HepG2 (cell line): ENCODE measurements around the gene CCDC201. TPM values are rescaled to one million over a fixed set of nuclear protein-coding genes. Genes with fewer than 3 reads are reported as not detected.

Experiments
- AKAP8 ChIP-seq: sonication (generic); formaldehyde crosslinking; IDR thresholded peaks from 2 replicates; pipeline ENCODE4 v1.5.1; 2020; ENCODE audit warnings: mild to moderate bottlenecking, missing genetic modification reagents
- BHLHE40 ChIP-seq: IDR thresholded peaks from 2 replicates; pipeline ENCODE4 v1.6.1; 2011; ENCODE audit warnings: low read length, improper control_type of control experiment
- CBX5 ChIP-seq: sonication (generic); formaldehyde crosslinking; IDR thresholded peaks from 2 replicates; pipeline ENCODE4 v1.4.0; 2020; ENCODE audit warnings: missing genetic modification reagents, borderline replicate concordance
- EP300 ChIP-seq, 3 experiments: sonication (generic) in 1 of 3; formaldehyde crosslinking in 1 of 3; IDR thresholded peaks; 2 replicates each; pipeline versions ENCODE4 v1.5.1 to v1.6.1; 2011 to 2020; ENCODE audit warnings: low read depth in 2 of 3, low read length in 2 of 3, borderline replicate concordance in 1 of 3, improper control_type of control experiment in 1 of 3, mild to moderate bottlenecking in 1 of 3, missing genetic modification reagents in 1 of 3, moderate library complexity in 1 of 3
- FOXC1 ChIP-seq: sonication (generic); formaldehyde crosslinking; IDR thresholded peaks from 2 replicates; pipeline ENCODE4 v1.8.0; 2022; ENCODE audit warnings: mild to moderate bottlenecking, missing genetic modification reagents, borderline replicate concordance
- JARID2 ChIP-seq: sonication (generic); formaldehyde crosslinking; IDR thresholded peaks from 2 replicates; pipeline ENCODE4 v1.8.1; 2023; ENCODE audit warnings: missing genetic modification reagents, inconsistent platforms; ENCODE audit not compliant: insufficient replicate concordance
- KAT8 ChIP-seq: IDR thresholded peaks from 2 replicates; pipeline ENCODE4 v1.6.1; 2016; ENCODE audit warnings: missing genetic modification reagents, missing compliant biosample characterization
- KDM2A ChIP-seq: sonication (generic); formaldehyde crosslinking; IDR thresholded peaks from 2 replicates; pipeline ENCODE4 v1.4.0; 2020; ENCODE audit warnings: low read depth, missing genetic modification reagents, borderline replicate concordance
- MED13 ChIP-seq: sonication (generic); formaldehyde crosslinking; IDR thresholded peaks from 2 replicates; pipeline ENCODE4 v1.5.0; 2020; ENCODE audit warnings: missing genetic modification reagents
- MEIS1 ChIP-seq: sonication (generic); formaldehyde crosslinking; IDR thresholded peaks from 2 replicates; pipeline ENCODE4 v1.9.0; 2021; ENCODE audit warnings: mild to moderate bottlenecking, missing genetic modification reagents, moderate library complexity, borderline replicate concordance
- MTF1 ChIP-seq: sonication (generic); formaldehyde crosslinking; IDR thresholded peaks from 2 replicates; pipeline ENCODE4 v1.5.0; 2020; ENCODE audit warnings: missing genetic modification reagents
- PAWR ChIP-seq: sonication (generic); formaldehyde crosslinking; IDR thresholded peaks from 2 replicates; pipeline ENCODE4 v1.4.0; 2020; ENCODE audit warnings: missing genetic modification reagents, mild to moderate bottlenecking, borderline replicate concordance
- PHF5A ChIP-seq: IDR thresholded peaks from one replicate; pipeline ENCODE4 v1.6.1; 2018; ENCODE audit warnings: low read depth, missing genetic modification reagents; ENCODE audit not compliant: unreplicated experiment
- RAD51 ChIP-seq: fragments of 450-650 bp; IDR thresholded peaks from 2 replicates; pipeline ENCODE4 v1.6.1; 2016; ENCODE audit warnings: borderline replicate concordance
- SIN3A ChIP-seq: IDR thresholded peaks from 2 replicates; pipeline ENCODE4 v1.6.1; 2011; ENCODE audit warnings: low read depth, mild to moderate bottlenecking, control low read depth, low read length, borderline replicate concordance
- SIX4 ChIP-seq: sonication (generic); formaldehyde crosslinking; IDR thresholded peaks from 2 replicates; pipeline ENCODE4 v1.4.0; 2020; ENCODE audit warnings: missing genetic modification reagents
- SRSF1 ChIP-seq: fragments of 200-400 bp; formaldehyde crosslinking; optimal IDR thresholded peaks from 2 replicates; pipeline ENCODE3; 2017; ENCODE audit warnings: mild to moderate bottlenecking, low read depth, low read length, moderate library complexity
- SRSF9 ChIP-seq: fragments of 200-400 bp; formaldehyde crosslinking; IDR thresholded peaks from 2 replicates; pipeline ENCODE4 v1.6.1; 2018; ENCODE audit warnings: borderline replicate concordance, mild to moderate bottlenecking, low read depth, low read length; ENCODE audit not compliant: insufficient read depth, poor library complexity, severe bottlenecking
- TAF1 ChIP-seq: sonication (generic); formaldehyde crosslinking; IDR thresholded peaks from 2 replicates; pipeline ENCODE4 v1.4.0; 2020; ENCODE audit warnings: missing genetic modification reagents
- THAP8 ChIP-seq: sonication (generic); formaldehyde crosslinking; IDR thresholded peaks from 2 replicates; pipeline ENCODE4 v1.5.1; 2020; ENCODE audit warnings: missing genetic modification reagents, mild to moderate bottlenecking, borderline replicate concordance
- ZBTB3 ChIP-seq: sonication (generic); formaldehyde crosslinking; IDR thresholded peaks from 2 replicates; pipeline ENCODE4 v1.4.0; 2020; ENCODE audit warnings: low read depth, mild to moderate bottlenecking, moderate library complexity, missing genetic modification reagents, borderline replicate concordance
- ZMYM4 ChIP-seq: sonication (generic); formaldehyde crosslinking; IDR thresholded peaks from 2 replicates; pipeline ENCODE4 v1.8.1; 2023; ENCODE audit warnings: mild to moderate bottlenecking, missing genetic modification reagents
- ZNF205 ChIP-seq: IDR thresholded peaks from 2 replicates; pipeline ENCODE4 v1.6.1; 2018; ENCODE audit warnings: missing biosample characterization, missing genetic modification reagents
- ZNF589 ChIP-seq: sonication (generic); formaldehyde crosslinking; conservative IDR thresholded peaks from 2 replicates; pipeline ENCODE4 v1.8.0; 2022; ENCODE audit warnings: mild to moderate bottlenecking, moderate library complexity, missing genetic modification reagents
- polyA plus RNA-seq, 8 experiments: library from polyadenylated mRNA; depleted of rRNA in 3 of 8; stranded (reverse) in 7 of 8; unstranded in 1 of 8; fragments of >200 nt; fragmentation: Illumina TruSeq in 4 of 8; extraction: Trizol in 4 of 8; gene quantifications; 2 replicates each; pipeline versions ENCODE4 v1.2.1 to v1.2.3, GENCODE V29; 2011 to 2016; ENCODE audit warnings: low read depth in 4 of 8, missing spikeins in 1 of 8, mixed read lengths in 1 of 8; ENCODE audit not compliant: insufficient read depth in 1 of 8
- total RNA-seq, 5 experiments: library from RNA; depleted of rRNA; stranded (reverse); fragments of >200 nt; fragmentation: Illumina TruSeq; extraction: Trizol; gene quantifications; 2 replicates each; pipeline ENCODE4 v1.2.3, GENCODE V29; 2016; ENCODE audit warnings: low read depth in 1 of 5
- TF ChIP-seq, protein P1 (sequence below): sonication (generic); formaldehyde crosslinking; conservative IDR thresholded peaks from 2 replicates; pipeline ENCODE4 v1.4.0; 2020; ENCODE audit warnings: missing genetic modification reagents
- TF ChIP-seq, protein P2 (sequence below): sonication (generic); formaldehyde crosslinking; IDR thresholded peaks from 2 replicates; pipeline ENCODE4 v1.9.0; 2021; ENCODE audit warnings: missing genetic modification reagents, mild to moderate bottlenecking, borderline replicate concordance

Gene CCDC201
- total and polyA plus RNA-seq, 2 of the 13 experiments (the other 11 are each of a cell fraction or from before 2014, with no cell fraction given): 0.92 TPM; not detected in 1

DNA sequence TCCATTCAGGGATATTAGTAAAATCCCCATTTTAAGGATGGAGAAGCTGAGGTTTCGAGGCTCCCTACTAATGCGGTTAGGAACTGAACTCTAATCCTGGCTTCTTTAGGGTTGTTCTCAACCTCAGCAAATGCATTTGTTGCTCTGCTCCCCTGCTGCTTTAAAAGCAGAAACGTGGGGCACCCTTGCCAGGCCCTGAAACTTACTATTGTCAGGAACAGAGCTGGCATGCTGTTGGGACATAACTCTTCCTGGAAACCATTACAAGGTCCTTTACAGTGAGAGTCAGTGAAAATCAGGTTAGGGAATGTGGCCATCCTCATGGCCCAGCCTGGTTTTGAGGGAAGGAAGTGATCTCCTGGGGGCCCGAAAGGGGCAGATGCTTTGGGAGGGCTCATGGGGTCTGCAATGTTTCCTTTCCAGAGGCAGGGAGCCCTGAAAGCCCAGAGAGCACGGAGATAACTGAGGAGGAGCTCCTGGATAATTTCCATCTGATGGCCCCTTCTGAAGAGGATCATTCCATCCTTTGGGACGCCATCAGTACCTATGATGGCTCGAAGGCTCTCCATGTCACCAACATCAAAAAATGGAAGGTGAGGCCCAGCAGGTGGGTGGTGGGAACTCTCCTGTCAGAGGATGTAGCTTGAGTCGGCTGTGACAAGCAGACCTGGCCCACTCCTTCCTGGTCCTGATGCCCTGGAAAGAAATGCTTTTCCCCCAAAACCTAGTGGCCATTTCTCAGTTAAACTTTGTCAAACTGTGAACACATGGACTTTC, 17.4 kb upstream of the CCDC201 start (continued):
- TF ChIP-seq MEIS1 (CRISPR knock-in tag): peak; percentile 25; the same call in 1 of the 2 replicates
- peak; percentile 60; the same call in 1 of the 2 replicates for TF ChIP-seq PAWR (CRISPR knock-in tag)
- no peak for TF ChIP-seq SIX4 (CRISPR knock-in tag)
- no peak for TF ChIP-seq MED13 (CRISPR knock-in tag)
- TF ChIP-seq ZMYM4 (CRISPR knock-in tag): no peak
- no peak for TF ChIP-seq CBX5 (CRISPR knock-in tag)
- TF ChIP-seq EP300 (IDR thresholded peaks at IDR 0.05; ENCODE audit: low read depth in 2 of 2, low read length in 2 of 2): no peak
- no peak for TF ChIP-seq EP300 (CRISPR knock-in tag; IDR thresholded peaks at IDR 0.05; ENCODE audit: borderline replicate concordance)
- peak; percentile 6 for TF ChIP-seq JARID2 (CRISPR knock-in tag)
- TF ChIP-seq, protein P1, sequence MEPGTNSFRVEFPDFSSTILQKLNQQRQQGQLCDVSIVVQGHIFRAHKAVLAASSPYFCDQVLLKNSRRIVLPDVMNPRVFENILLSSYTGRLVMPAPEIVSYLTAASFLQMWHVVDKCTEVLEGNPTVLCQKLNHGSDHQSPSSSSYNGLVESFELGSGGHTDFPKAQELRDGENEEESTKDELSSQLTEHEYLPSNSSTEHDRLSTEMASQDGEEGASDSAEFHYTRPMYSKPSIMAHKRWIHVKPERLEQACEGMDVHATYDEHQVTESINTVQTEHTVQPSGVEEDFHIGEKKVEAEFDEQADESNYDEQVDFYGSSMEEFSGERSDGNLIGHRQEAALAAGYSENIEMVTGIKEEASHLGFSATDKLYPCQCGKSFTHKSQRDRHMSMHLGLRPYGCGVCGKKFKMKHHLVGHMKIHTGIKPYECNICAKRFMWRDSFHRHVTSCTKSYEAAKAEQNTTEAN (CRISPR knock-in tag): no peak
- no peak for TF ChIP-seq SRSF9
- peak; percentile 67; the same call in 1 of the 2 replicates for TF ChIP-seq SIN3A
- TF ChIP-seq ZNF589 (CRISPR knock-in tag): peak; percentile 64
- no peak; the same call in 1 of the 2 replicates for TF ChIP-seq ZNF205 (CRISPR knock-in tag)
- TF ChIP-seq ZBTB3 (CRISPR knock-in tag): peak; percentile 27
- TF ChIP-seq TAF1 (CRISPR knock-in tag): no peak
- TF ChIP-seq FOXC1 (CRISPR knock-in tag): peak; percentile 54; the same call in 1 of the 2 replicates
- no peak for TF ChIP-seq SRSF1
- TF ChIP-seq RAD51: no peak
- TF ChIP-seq AKAP8 (CRISPR knock-in tag): peak; percentile 90; the same call in 1 of the 2 replicates
- TF ChIP-seq, protein P2, sequence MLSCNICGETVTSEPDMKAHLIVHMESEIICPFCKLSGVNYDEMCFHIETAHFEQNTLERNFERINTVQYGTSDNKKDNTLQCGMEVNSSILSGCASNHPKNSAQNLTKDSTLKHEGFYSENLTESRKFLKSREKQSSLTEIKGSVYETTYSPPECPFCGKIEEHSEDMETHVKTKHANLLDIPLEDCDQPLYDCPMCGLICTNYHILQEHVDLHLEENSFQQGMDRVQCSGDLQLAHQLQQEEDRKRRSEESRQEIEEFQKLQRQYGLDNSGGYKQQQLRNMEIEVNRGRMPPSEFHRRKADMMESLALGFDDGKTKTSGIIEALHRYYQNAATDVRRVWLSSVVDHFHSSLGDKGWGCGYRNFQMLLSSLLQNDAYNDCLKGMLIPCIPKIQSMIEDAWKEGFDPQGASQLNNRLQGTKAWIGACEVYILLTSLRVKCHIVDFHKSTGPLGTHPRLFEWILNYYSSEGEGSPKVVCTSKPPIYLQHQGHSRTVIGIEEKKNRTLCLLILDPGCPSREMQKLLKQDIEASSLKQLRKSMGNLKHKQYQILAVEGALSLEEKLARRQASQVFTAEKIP (CRISPR knock-in tag): no peak
- peak; percentile 35 for TF ChIP-seq KAT8 (CRISPR knock-in tag)
- no peak for TF ChIP-seq MTF1 (CRISPR knock-in tag)
- peak; percentile 87 for TF ChIP-seq PHF5A (CRISPR knock-in tag)
- peak; percentile 31; the same call in 1 of the 2 replicates for TF ChIP-seq KDM2A (CRISPR knock-in tag)
- TF ChIP-seq THAP8 (CRISPR knock-in tag): peak; percentile 59; the same call in 1 of the 2 replicates
- no peak for TF ChIP-seq BHLHE40
